HepG2 (cell line): ENCODE results near the gene PCIF1. TPM values are rescaled to one million over a fixed set of nuclear protein-coding genes. Genes with fewer than 3 reads are reported as not detected.

Experiments
- BRCA1 ChIP-seq: sonication (generic); formaldehyde crosslinking; IDR thresholded peaks from 2 replicates; pipeline ENCODE4 v1.4.0; 2020; ENCODE audit warnings: missing genetic modification reagents
- CCDC6 ChIP-seq: sonication (generic); formaldehyde crosslinking; IDR thresholded peaks from 2 replicates; pipeline ENCODE4 v1.8.1; 2022; ENCODE audit warnings: mild to moderate bottlenecking, missing genetic modification reagents, moderate library complexity
- EP300 ChIP-seq, 3 experiments: sonication (generic) in 1 of 3; formaldehyde crosslinking in 1 of 3; IDR thresholded peaks; 2 replicates each; pipeline versions ENCODE4 v1.5.1 to v1.6.1; 2011 to 2020; ENCODE audit warnings: low read depth in 2 of 3, low read length in 2 of 3, borderline replicate concordance in 1 of 3, improper control_type of control experiment in 1 of 3, mild to moderate bottlenecking in 1 of 3, missing genetic modification reagents in 1 of 3, moderate library complexity in 1 of 3
- JUND ChIP-seq: sonication (generic); formaldehyde crosslinking; IDR thresholded peaks from 2 replicates; pipeline ENCODE4 v1.8.0; 2022; ENCODE audit warnings: mild to moderate bottlenecking, missing genetic modification reagents
- MEIS2 ChIP-seq: sonication (generic); formaldehyde crosslinking; IDR thresholded peaks from 2 replicates; pipeline ENCODE4 v1.9.0; 2021; ENCODE audit warnings: mild to moderate bottlenecking, missing genetic modification reagents
- NBN ChIP-seq: fragments of 450-650 bp; conservative IDR thresholded peaks from 2 replicates; pipeline ENCODE4 v1.6.1; 2017
- POLR2A ChIP-seq, 2 experiments: IDR thresholded peaks; 2 replicates each; pipeline ENCODE4 v1.6.1; 2011; ENCODE audit warnings: low read depth in 2 of 2, low read length in 2 of 2, mild to moderate bottlenecking in 1 of 2, moderate library complexity in 1 of 2; ENCODE audit not compliant: insufficient read depth in 1 of 2
- SMAD9 ChIP-seq: sonication (generic); formaldehyde crosslinking; IDR thresholded peaks from 2 replicates; pipeline ENCODE4 v1.5.1; 2020; ENCODE audit warnings: mild to moderate bottlenecking, missing genetic modification reagents
- TRIM24 ChIP-seq: sonication (generic); formaldehyde crosslinking; IDR thresholded peaks from 2 replicates; pipeline ENCODE4 v1.8.0; 2022; ENCODE audit warnings: mild to moderate bottlenecking, missing genetic modification reagents
- ZBTB8A ChIP-seq: sonication (generic); formaldehyde crosslinking; IDR thresholded peaks from 2 replicates; pipeline ENCODE4 v1.4.0; 2020; ENCODE audit warnings: mild to moderate bottlenecking, low read depth, missing genetic modification reagents, borderline replicate concordance
- ZHX2 ChIP-seq, 2 experiments: sonication (generic) in 1 of 2; formaldehyde crosslinking in 1 of 2; IDR thresholded peaks; 2 replicates each; pipeline versions ENCODE4 v1.6.1 to v1.9.0; 2014 to 2022; ENCODE audit warnings: antibody characterized with exemption in 1 of 2, borderline replicate concordance in 1 of 2, inconsistent platforms in 1 of 2, low read depth in 1 of 2, missing genetic modification reagents in 1 of 2
- ZIK1 ChIP-seq: sonication (generic); formaldehyde crosslinking; IDR thresholded peaks from 2 replicates; pipeline ENCODE4 v1.5.0; 2020; ENCODE audit warnings: mild to moderate bottlenecking, low read depth, missing genetic modification reagents, borderline replicate concordance
- ZKSCAN5 ChIP-seq: sonication (generic); formaldehyde crosslinking; IDR thresholded peaks from 2 replicates; pipeline ENCODE4 v1.5.1; 2020; ENCODE audit warnings: mild to moderate bottlenecking, missing genetic modification reagents
- ZNF33B ChIP-seq: sonication (generic); formaldehyde crosslinking; IDR thresholded peaks from 2 replicates; pipeline ENCODE4 v1.5.1; 2020; ENCODE audit warnings: mild to moderate bottlenecking, missing genetic modification reagents
- ZNF468 ChIP-seq: sonication (generic); formaldehyde crosslinking; IDR thresholded peaks from 2 replicates; pipeline ENCODE4 v1.8.0; 2022; ENCODE audit warnings: mild to moderate bottlenecking, moderate library complexity, missing genetic modification reagents
- ZNF891 ChIP-seq: sonication (generic); formaldehyde crosslinking; IDR thresholded peaks from 2 replicates; pipeline ENCODE4 v1.5.0; 2020; ENCODE audit warnings: mild to moderate bottlenecking, missing genetic modification reagents
- ZSCAN21 ChIP-seq: sonication (generic); formaldehyde crosslinking; IDR thresholded peaks from 2 replicates; pipeline ENCODE4 v1.8.0; 2022; ENCODE audit warnings: mild to moderate bottlenecking, missing genetic modification reagents, moderate library complexity, borderline replicate concordance
- ZSCAN9 ChIP-seq: IDR thresholded peaks from 2 replicates; pipeline ENCODE4 v1.6.1; 2016; ENCODE audit warnings: borderline replicate concordance
- polyA plus RNA-seq, 8 experiments: library from polyadenylated mRNA; depleted of rRNA in 3 of 8; stranded (reverse) in 7 of 8; unstranded in 1 of 8; fragments of >200 nt; fragmentation: Illumina TruSeq in 4 of 8; extraction: Trizol in 4 of 8; gene quantifications; 2 replicates each; pipeline versions ENCODE4 v1.2.1 to v1.2.3, GENCODE V29; 2011 to 2016; ENCODE audit warnings: low read depth in 4 of 8, missing spikeins in 1 of 8, mixed read lengths in 1 of 8; ENCODE audit not compliant: insufficient read depth in 1 of 8
- total RNA-seq, 5 experiments: library from RNA; depleted of rRNA; stranded (reverse); fragments of >200 nt; fragmentation: Illumina TruSeq; extraction: Trizol; gene quantifications; 2 replicates each; pipeline ENCODE4 v1.2.3, GENCODE V29; 2016; ENCODE audit warnings: low read depth in 1 of 5
- TF ChIP-seq, protein P1 (sequence below): sonication (generic); formaldehyde crosslinking; IDR thresholded peaks from 2 replicates; pipeline ENCODE4 v1.4.0; 2020; ENCODE audit warnings: missing genetic modification reagents, mild to moderate bottlenecking, borderline replicate concordance
- TF ChIP-seq, protein P2 (sequence below): sonication (generic); formaldehyde crosslinking; IDR thresholded peaks from 2 replicates; pipeline ENCODE4 v1.4.0; 2020; ENCODE audit warnings: missing genetic modification reagents

The PCIF1 gene
- total and polyA plus RNA-seq, 2 of the 13 experiments (the other 11 are each of a cell fraction or from before 2014, with no cell fraction given): 20.9 to 24.4 TPM

- TF ChIP-seq ZNF891 (CRISPR knock-in tag) (peak; percentile 78; the same call in 1 of the 2 replicates), ZNF33B (CRISPR knock-in tag) (no peak), NBN (no peak), ZNF468 (CRISPR knock-in tag) (no peak), TRIM24 (CRISPR knock-in tag) (no peak), ZHX2 (IDR thresholded peaks at IDR 0.05; ENCODE audit: low read depth) (no peak), ZHX2 (CRISPR knock-in tag; IDR thresholded peaks at IDR 0.05; ENCODE audit: borderline replicate concordance) (no peak), ZSCAN21 (no peak), MEIS2 (CRISPR knock-in tag) (no peak), ZKSCAN5 (CRISPR knock-in tag) (no peak), SMAD9 (CRISPR knock-in tag) (no peak), POLR2A (IDR thresholded peaks at IDR 0.05; ENCODE audit: insufficient read depth in 1 of 2, low read depth in 2 of 2, low read length in 2 of 2) (peak in 1 of 2 experiments; percentile 38; a peak in 3 of 4 replicates), ZBTB8A (CRISPR knock-in tag) (no peak), ZIK1 (no peak), JUND (CRISPR knock-in tag) (no peak), ZSCAN9 (CRISPR knock-in tag) (no peak), EP300 (IDR thresholded peaks at IDR 0.05; ENCODE audit: low read depth in 2 of 2, low read length in 2 of 2) (no peak), EP300 (CRISPR knock-in tag; IDR thresholded peaks at IDR 0.05; ENCODE audit: borderline replicate concordance) (no peak), BRCA1 (no peak), CCDC6 (CRISPR knock-in tag) (no peak)
- TF ChIP-seq, protein P1, sequence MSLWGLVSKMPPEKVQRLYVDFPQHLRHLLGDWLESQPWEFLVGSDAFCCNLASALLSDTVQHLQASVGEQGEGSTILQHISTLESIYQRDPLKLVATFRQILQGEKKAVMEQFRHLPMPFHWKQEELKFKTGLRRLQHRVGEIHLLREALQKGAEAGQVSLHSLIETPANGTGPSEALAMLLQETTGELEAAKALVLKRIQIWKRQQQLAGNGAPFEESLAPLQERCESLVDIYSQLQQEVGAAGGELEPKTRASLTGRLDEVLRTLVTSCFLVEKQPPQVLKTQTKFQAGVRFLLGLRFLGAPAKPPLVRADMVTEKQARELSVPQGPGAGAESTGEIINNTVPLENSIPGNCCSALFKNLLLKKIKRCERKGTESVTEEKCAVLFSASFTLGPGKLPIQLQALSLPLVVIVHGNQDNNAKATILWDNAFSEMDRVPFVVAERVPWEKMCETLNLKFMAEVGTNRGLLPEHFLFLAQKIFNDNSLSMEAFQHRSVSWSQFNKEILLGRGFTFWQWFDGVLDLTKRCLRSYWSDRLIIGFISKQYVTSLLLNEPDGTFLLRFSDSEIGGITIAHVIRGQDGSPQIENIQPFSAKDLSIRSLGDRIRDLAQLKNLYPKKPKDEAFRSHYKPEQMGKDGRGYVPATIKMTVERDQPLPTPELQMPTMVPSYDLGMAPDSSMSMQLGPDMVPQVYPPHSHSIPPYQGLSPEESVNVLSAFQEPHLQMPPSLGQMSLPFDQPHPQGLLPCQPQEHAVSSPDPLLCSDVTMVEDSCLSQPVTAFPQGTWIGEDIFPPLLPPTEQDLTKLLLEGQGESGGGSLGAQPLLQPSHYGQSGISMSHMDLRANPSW: no peak
- TF ChIP-seq, protein P2, sequence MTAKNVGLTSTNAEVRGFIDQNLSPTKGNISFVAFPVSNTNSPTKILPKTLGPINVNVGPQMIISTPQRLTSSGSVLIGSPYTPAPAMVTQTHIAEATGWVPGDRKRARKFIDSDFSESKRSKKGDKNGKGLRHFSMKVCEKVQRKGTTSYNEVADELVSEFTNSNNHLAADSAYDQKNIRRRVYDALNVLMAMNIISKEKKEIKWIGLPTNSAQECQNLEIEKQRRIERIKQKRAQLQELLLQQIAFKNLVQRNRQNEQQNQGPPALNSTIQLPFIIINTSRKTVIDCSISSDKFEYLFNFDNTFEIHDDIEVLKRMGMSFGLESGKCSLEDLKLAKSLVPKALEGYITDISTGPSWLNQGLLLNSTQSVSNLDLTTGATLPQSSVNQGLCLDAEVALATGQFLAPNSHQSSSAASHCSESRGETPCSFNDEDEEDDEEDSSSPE: no peak
Observed at GRCh38 chr20:45948261-45948733, 13.8 kb downstream of the PCIF1 start (continued).
